Panc1 (cell line): Measurements from ENCODE around the gene STKLD1. TPM values are rescaled to one million over a fixed set of nuclear protein-coding genes. Genes with fewer than 3 reads are reported as not detected.

Experiments used
- ATAC-seq: fragments of 200-7000 bp; cut with Tn5 transposase; 2 replicates; pipeline ENCODE4 v1.9.1; 2020; ENCODE audit warnings: mild to moderate bottlenecking, moderate library complexity
- BruUV-seq: library from RNA; stranded (reverse); fragments of 400-500 nt; replicated peaks from 2 replicates; lab custom pipeline; 2021; lab: Mats Ljungman, UMichigan
- CTCF ChIA-PET: fragments of 300-600 bp; sonication (Branson Sonifier 250); formaldehyde crosslinking; loops from one replicate; lab custom pipeline; 2022; ENCODE audit warnings: antibody characterized with exemption; lab: Charles Lee
- POLR2A ChIA-PET: fragments of 300-600 bp; sonication (Branson Sonifier 250); formaldehyde crosslinking; loops from one replicate; lab custom pipeline; 2022; ENCODE audit warnings: antibody characterized with exemption; lab: Charles Lee
- DNase-seq: peaks from one replicate; pipeline ENCODE4 v3.0.0-alpha.2; 2010; ENCODE audit warnings: low read depth, low spot score
- H3K27ac ChIP-seq: 2 replicates; pipeline ENCODE4 v1.5.1; 2011; ENCODE audit warnings: mild to moderate bottlenecking, low read length, inconsistent platforms
- H3K27me3 ChIP-seq: fragments of 200-500 bp; sonication (Bioruptor generic); 2 replicates; pipeline ENCODE4 v1.6.0; 2014; ENCODE audit warnings: low read length, inconsistent platforms; ENCODE audit not compliant: control insufficient read depth, insufficient read depth
- H3K36me3 ChIP-seq: fragments of 200-500 bp; sonication (Bioruptor generic); 2 replicates; pipeline ENCODE4 v1.5.1; 2014; ENCODE audit warnings: inconsistent platforms, mild to moderate bottlenecking, low read length, moderate library complexity; ENCODE audit not compliant: control insufficient read depth, insufficient read depth
- H3K4me1 ChIP-seq: 2 replicates; pipeline ENCODE4 v1.5.1; 2011; ENCODE audit warnings: inconsistent platforms, mild to moderate bottlenecking, low read length, moderate library complexity; ENCODE audit not compliant: control insufficient read depth, insufficient read depth
- H3K4me3 ChIP-seq, 2 experiments: 2 replicates each; pipeline ENCODE4 v1.5.1; 2011 to 2012; ENCODE audit warnings: low read depth in 2 of 2, low read length in 2 of 2, mild to moderate bottlenecking in 2 of 2, inconsistent platforms in 1 of 2, moderate library complexity in 1 of 2
- H3K9me3 ChIP-seq: fragments of 200-500 bp; sonication (Bioruptor generic); 2 replicates; pipeline ENCODE4 v1.5.1; 2014; ENCODE audit warnings: low read depth, mild to moderate bottlenecking, inconsistent platforms, low read length, moderate library complexity; ENCODE audit not compliant: control insufficient read depth, insufficient read depth
- POLR2AphosphoS5 ChIP-seq: IDR thresholded peaks from 2 replicates; pipeline ENCODE4 v1.6.1; 2012; ENCODE audit warnings: mild to moderate bottlenecking, low read depth, low read length, moderate library complexity
- SIN3A ChIP-seq: IDR thresholded peaks from 2 replicates; pipeline ENCODE4 v1.6.1; 2012; ENCODE audit warnings: low read depth, mild to moderate bottlenecking, low read length, moderate library complexity, borderline replicate concordance; ENCODE audit not compliant: insufficient read depth
- TCF7L2 ChIP-seq: IDR thresholded peaks from 2 replicates; pipeline ENCODE4 v1.6.1; 2011; ENCODE audit warnings: mild to moderate bottlenecking, low read depth, low read length, inconsistent platforms
- in situ Hi-C: cut with HindIII; loops from 2 replicates; pipeline ENCODE4 v1.10.0; 2016; ENCODE audit warnings: low sequenced_read_pairs, low pct_unique_long_range_greater_than_20kb
- intact Hi-C: fragments of 100-400 bp; cut with micrococcal nuclease; formaldehyde crosslinking; loops from one replicate; pipeline ENCODE4 v1.10.0; 2022; ENCODE audit not compliant: unreplicated experiment
- total RNA-seq: library from RNA; stranded (reverse); gene quantifications from one replicate; pipeline ENCODE4 v1.2.1, GENCODE V29; 2021; ENCODE audit not compliant: unreplicated experiment
- TF ChIP-seq, protein P1 (sequence below): fragments of 450-650 bp; IDR thresholded peaks from 2 replicates; pipeline ENCODE4 v1.5.1; 2017; ENCODE audit warnings: mild to moderate bottlenecking
- TF ChIP-seq, protein P2 (sequence below), 2 experiments: IDR thresholded peaks; 2 replicates each; pipeline ENCODE4 v1.6.1; 2011 to 2012; ENCODE audit warnings: low read depth in 2 of 2, control low read depth in 1 of 2, low read length in 1 of 2, mild to moderate bottlenecking in 1 of 2, moderate library complexity in 1 of 2; ENCODE audit not compliant: insufficient read depth in 1 of 2

The STKLD1 gene
- total RNA-seq, 1 experiment from 2014 or later = 0.74 TPM

DNA sequence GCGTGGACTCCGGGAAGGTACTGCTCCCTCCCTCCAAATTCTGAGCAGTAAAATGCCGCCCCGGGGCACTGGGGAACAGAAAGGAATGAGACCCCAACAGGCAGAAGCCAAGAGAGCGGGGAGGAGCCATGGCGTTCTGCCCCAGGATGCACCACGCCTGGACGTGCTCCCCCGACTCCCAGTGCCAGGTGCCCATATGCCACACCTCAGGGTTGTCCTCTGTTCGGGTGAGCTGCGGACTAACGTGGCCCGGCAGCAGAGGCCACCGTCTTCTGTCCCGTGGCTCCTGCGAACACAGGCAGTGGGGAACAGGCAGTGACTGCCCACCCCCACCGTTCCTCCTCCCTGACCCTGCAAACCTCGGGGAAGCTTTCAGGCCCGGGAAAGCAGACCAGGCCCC, 44.9 kb upstream of the STKLD1 start:
- no TSS peak for BruUV-seq
- intact Hi-C loops (no loop called here), in situ Hi-C loops (no loop called here)
- no peak overlapping the region for H3K27ac ChIP-seq
- DNase-seq (no peak), ATAC-seq (no peak)
- no peaks in the 10 kb centered on the region for H3K27me3 ChIP-seq
- H3K9me3 ChIP-seq = no peaks in the 10 kb centered on the region
- ChIA-PET POLR2A (interaction anchor here (0.7 kb wide), 1 partner anchor 67 kb away, joined by 3 read pairs; no protein-coding TSS in a partner anchor), CTCF (no interaction called here)
- H3K36me3 ChIP-seq = peaks cover 8% of the 10 kb centered on the region
- H3K4me1 ChIP-seq = peaks cover 6% of the 10 kb centered on the region
- TF ChIP-seq, protein P1, sequence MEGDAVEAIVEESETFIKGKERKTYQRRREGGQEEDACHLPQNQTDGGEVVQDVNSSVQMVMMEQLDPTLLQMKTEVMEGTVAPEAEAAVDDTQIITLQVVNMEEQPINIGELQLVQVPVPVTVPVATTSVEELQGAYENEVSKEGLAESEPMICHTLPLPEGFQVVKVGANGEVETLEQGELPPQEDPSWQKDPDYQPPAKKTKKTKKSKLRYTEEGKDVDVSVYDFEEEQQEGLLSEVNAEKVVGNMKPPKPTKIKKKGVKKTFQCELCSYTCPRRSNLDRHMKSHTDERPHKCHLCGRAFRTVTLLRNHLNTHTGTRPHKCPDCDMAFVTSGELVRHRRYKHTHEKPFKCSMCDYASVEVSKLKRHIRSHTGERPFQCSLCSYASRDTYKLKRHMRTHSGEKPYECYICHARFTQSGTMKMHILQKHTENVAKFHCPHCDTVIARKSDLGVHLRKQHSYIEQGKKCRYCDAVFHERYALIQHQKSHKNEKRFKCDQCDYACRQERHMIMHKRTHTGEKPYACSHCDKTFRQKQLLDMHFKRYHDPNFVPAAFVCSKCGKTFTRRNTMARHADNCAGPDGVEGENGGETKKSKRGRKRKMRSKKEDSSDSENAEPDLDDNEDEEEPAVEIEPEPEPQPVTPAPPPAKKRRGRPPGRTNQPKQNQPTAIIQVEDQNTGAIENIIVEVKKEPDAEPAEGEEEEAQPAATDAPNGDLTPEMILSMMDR = no peak
- TF ChIP-seq SIN3A = no peak
- no peak for TF ChIP-seq TCF7L2
- TF ChIP-seq, protein P2, sequence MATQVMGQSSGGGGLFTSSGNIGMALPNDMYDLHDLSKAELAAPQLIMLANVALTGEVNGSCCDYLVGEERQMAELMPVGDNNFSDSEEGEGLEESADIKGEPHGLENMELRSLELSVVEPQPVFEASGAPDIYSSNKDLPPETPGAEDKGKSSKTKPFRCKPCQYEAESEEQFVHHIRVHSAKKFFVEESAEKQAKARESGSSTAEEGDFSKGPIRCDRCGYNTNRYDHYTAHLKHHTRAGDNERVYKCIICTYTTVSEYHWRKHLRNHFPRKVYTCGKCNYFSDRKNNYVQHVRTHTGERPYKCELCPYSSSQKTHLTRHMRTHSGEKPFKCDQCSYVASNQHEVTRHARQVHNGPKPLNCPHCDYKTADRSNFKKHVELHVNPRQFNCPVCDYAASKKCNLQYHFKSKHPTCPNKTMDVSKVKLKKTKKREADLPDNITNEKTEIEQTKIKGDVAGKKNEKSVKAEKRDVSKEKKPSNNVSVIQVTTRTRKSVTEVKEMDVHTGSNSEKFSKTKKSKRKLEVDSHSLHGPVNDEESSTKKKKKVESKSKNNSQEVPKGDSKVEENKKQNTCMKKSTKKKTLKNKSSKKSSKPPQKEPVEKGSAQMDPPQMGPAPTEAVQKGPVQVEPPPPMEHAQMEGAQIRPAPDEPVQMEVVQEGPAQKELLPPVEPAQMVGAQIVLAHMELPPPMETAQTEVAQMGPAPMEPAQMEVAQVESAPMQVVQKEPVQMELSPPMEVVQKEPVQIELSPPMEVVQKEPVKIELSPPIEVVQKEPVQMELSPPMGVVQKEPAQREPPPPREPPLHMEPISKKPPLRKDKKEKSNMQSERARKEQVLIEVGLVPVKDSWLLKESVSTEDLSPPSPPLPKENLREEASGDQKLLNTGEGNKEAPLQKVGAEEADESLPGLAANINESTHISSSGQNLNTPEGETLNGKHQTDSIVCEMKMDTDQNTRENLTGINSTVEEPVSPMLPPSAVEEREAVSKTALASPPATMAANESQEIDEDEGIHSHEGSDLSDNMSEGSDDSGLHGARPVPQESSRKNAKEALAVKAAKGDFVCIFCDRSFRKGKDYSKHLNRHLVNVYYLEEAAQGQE (IDR thresholded peaks at IDR 0.05; ENCODE audit: insufficient read depth in 1 of 2, low read depth in 2 of 2, low read length in 1 of 2) = no peak
- no peak for TF ChIP-seq POLR2AphosphoS5
- no peak overlapping the region for H3K4me3 ChIP-seq

DNA sequence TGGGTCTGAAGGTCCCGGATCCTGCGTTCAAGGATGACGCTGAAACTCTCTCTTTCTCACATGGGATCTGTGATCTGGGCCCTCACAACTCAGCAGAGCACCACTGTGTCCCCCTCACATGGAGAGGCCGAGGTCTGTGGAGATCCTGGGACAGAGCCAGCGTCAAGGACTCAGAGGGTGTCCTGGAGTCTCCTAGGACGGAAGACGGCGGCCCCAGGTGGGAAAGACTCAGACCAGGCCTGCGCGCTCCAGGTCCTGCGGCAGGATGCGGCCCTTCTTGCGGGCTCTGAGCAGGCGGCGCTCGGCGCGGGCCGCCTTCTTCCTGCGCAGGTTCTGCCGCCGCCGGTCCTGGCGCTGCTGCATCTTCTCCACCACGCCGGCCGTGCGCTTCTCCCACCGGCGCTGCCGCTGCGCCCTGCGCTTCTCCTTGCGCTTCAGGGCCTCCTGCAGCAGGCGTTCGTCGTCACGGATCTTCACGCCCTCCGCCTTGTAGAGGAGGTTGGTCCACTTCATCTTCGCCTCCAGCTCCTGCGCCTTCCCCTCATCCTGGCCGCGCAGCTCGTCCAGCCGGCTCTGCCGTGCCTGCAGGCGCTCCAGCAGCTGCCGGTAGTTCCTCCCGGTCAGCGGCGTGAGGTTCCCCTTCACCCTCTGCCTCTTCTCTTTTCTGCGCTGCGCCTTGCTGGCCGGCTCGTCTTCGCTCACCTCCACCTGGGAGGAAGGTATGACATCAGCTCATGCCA, 44.4 kb upstream of the STKLD1 start:
- intact Hi-C loops (no loop called here), in situ Hi-C loops (no loop called here)
- POLR2A ChIA-PET = interaction anchor here (0.7 kb wide), 1 partner anchor 67 kb away, joined by 3 read pairs; no protein-coding TSS in a partner anchor
- Histone ChIP-seq H3K36me3 (peaks cover 8% of the 10 kb centered on the region), H3K4me1 (peaks cover 6% of the 10 kb centered on the region), H3K9me3 (no peaks in the 10 kb centered on the region), H3K27ac (no peak overlapping the region), H3K27me3 (no peaks in the 10 kb centered on the region), H3K4me3 (no peak overlapping the region)
- no TSS peak for BruUV-seq
- no peak for DNase-seq
- TF ChIP-seq SIN3A (no peak), POLR2AphosphoS5 (no peak), TCF7L2 (no peak)
- TF ChIP-seq, protein P2 (IDR thresholded peaks at IDR 0.05; ENCODE audit: insufficient read depth in 1 of 2, low read depth in 2 of 2, low read length in 1 of 2) = no peak
- TF ChIP-seq, protein P1 = no peak
- no peak for ATAC-seq
- CTCF ChIA-PET = no interaction called here
